ENCODE measurements around the gene BOC. TPM values are rescaled to one million over a fixed set of nuclear protein-coding genes. Genes with fewer than 3 reads are reported as not detected.

BOC gene
- total RNA-seq, 1 donor from 2014 or later = 20.2 TPM

DNA sequence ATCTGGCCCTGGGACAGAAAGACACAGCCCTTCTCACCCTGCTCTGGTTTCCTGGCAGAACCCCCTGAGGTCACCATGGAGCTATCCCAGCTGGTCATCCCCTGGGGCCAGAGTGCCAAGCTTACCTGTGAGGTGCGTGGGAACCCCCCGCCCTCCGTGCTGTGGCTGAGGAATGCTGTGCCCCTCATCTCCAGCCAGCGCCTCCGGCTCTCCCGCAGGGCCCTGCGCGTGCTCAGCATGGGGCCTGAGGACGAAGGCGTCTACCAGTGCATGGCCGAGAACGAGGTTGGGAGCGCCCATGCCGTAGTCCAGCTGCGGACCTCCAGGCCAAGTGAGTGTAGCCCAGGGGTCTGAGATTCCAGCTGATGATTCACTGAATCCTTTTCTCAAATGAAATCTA, 61.7 kb downstream of the BOC start:
- H3K4me3 ChIP-seq (ENCODE audit: insufficient read depth, low read depth, low read length) = no peak overlapping the region
- H3K9me3 ChIP-seq (ENCODE audit: insufficient read depth, low read depth, low read length) = no peaks in the 10 kb centered on the region
- no peak overlapping the region for H3K27ac Mint-ChIP-seq (ENCODE audit: unreplicated experiment)
- no peaks in the 10 kb centered on the region for H3K9me3 Mint-ChIP-seq (ENCODE audit: unreplicated experiment)
- H3K9ac ChIP-seq (ENCODE audit: low read length) = no peak overlapping the region
- no peak overlapping the region for H3K4me2 ChIP-seq (ENCODE audit: low read length)
- H3K79me2 ChIP-seq (ENCODE audit: insufficient read depth, low read length) = no peaks in the 10 kb centered on the region
- no peaks in the 10 kb centered on the region for H3K27me3 ChIP-seq (ENCODE audit: insufficient read depth, low read length)
- no peak overlapping the region for H3K4me3 Mint-ChIP-seq (ENCODE audit: unreplicated experiment)
- no peak for DNase-seq (ENCODE audit: low read depth)
- no peak for FAIRE-seq
- no peak overlapping the region for H2AFZ ChIP-seq (ENCODE audit: low read depth, low read length)
- H3K4me1 ChIP-seq (ENCODE audit: insufficient read depth, low read length) = peaks cover 17% of the 10 kb centered on the region
- peaks cover 2% of the 10 kb centered on the region for H3K36me3 ChIP-seq (ENCODE audit: insufficient read depth, low read length)
- peaks cover 20% of the 10 kb centered on the region for H3K4me1 Mint-ChIP-seq (ENCODE audit: low read depth, unreplicated experiment)
- H4K20me1 ChIP-seq (ENCODE audit: insufficient read depth, low read length) = no peaks in the 10 kb centered on the region
- no peak overlapping the region for H3K27ac ChIP-seq (ENCODE audit: low read depth, low read length)
- TF ChIP-seq EZH2 (IDR thresholded peaks at IDR 0.05; ENCODE audit: insufficient read depth, low read length) = no peak
- TF ChIP-seq, protein P1, sequence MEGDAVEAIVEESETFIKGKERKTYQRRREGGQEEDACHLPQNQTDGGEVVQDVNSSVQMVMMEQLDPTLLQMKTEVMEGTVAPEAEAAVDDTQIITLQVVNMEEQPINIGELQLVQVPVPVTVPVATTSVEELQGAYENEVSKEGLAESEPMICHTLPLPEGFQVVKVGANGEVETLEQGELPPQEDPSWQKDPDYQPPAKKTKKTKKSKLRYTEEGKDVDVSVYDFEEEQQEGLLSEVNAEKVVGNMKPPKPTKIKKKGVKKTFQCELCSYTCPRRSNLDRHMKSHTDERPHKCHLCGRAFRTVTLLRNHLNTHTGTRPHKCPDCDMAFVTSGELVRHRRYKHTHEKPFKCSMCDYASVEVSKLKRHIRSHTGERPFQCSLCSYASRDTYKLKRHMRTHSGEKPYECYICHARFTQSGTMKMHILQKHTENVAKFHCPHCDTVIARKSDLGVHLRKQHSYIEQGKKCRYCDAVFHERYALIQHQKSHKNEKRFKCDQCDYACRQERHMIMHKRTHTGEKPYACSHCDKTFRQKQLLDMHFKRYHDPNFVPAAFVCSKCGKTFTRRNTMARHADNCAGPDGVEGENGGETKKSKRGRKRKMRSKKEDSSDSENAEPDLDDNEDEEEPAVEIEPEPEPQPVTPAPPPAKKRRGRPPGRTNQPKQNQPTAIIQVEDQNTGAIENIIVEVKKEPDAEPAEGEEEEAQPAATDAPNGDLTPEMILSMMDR (IDR thresholded peaks at IDR 0.05; ENCODE audit: insufficient read depth, low read depth, low read length) = no peak
- peaks cover 12% of the 10 kb centered on the region for H3K36me3 Mint-ChIP-seq (ENCODE audit: low read depth, unreplicated experiment)
- H3K27me3 Mint-ChIP-seq (ENCODE audit: low read depth, unreplicated experiment) = peaks cover 1% of the 10 kb centered on the region

DNA sequence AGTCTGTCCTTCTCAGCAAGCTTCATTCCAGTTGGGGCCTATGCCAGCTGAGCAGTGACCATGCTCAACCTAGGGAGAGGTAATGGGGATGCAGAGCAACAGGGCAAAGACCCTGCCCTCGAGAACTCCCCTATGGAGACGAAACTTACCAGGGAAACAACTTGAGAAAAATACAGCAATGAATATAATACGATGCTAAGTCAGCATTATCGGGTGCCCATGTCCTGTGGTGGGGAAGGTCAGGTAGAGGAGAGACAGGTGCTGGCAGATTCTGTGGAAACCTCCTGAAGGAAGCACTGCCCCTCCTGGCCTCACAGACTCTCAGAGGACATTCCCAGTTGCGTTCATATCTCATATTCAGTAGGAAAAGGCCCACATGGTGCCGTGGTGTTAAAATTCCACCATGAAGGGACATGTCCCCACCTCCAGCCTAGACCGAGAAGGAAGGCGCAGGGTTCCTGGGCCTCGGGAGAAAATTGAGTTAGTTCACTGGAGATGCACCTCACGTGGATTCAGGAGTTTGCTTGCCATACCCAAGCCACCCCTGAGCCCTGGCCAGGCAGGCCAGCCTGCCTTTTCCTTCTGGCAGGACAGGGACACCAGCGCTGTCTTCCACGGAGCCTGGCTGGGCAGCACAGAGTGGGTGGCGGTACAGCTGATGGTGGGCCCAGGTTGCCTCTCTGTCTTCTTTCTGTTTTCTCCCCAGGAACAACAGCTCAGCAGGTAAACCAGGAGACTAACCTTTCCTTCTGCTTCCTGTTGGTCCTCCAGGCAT, 62.4 kb downstream of the BOC start:
- Histone ChIP-seq H3K27ac (ENCODE audit: low read depth, low read length) (no peak overlapping the region), H3K9ac (ENCODE audit: low read length) (no peak overlapping the region), H4K20me1 (ENCODE audit: insufficient read depth, low read length) (no peaks in the 10 kb centered on the region), H3K9me3 (ENCODE audit: insufficient read depth, low read depth, low read length) (no peaks in the 10 kb centered on the region), H3K4me3 (ENCODE audit: insufficient read depth, low read depth, low read length) (no peak overlapping the region), H2AFZ (ENCODE audit: low read depth, low read length) (no peak overlapping the region), H3K4me1 (ENCODE audit: insufficient read depth, low read length) (peaks cover 17% of the 10 kb centered on the region), H3K36me3 (ENCODE audit: insufficient read depth, low read length) (peaks cover 2% of the 10 kb centered on the region), H3K27me3 (ENCODE audit: insufficient read depth, low read length) (no peaks in the 10 kb centered on the region), H3K79me2 (ENCODE audit: insufficient read depth, low read length) (no peaks in the 10 kb centered on the region), H3K4me2 (ENCODE audit: low read length) (no peak overlapping the region)
- H3K4me1 Mint-ChIP-seq (ENCODE audit: low read depth, unreplicated experiment) = peaks cover 20% of the 10 kb centered on the region
- no peak overlapping the region for H3K27ac Mint-ChIP-seq (ENCODE audit: unreplicated experiment)
- FAIRE-seq (no peak), DNase-seq (ENCODE audit: low read depth) (no peak)
- H3K27me3 Mint-ChIP-seq (ENCODE audit: low read depth, unreplicated experiment) = peaks cover 1% of the 10 kb centered on the region
- H3K9me3 Mint-ChIP-seq (ENCODE audit: unreplicated experiment) = no peaks in the 10 kb centered on the region
- no peak overlapping the region for H3K4me3 Mint-ChIP-seq (ENCODE audit: unreplicated experiment)
- TF ChIP-seq, protein P1 (IDR thresholded peaks at IDR 0.05; ENCODE audit: insufficient read depth, low read depth, low read length) = no peak
- no peak for TF ChIP-seq EZH2 (IDR thresholded peaks at IDR 0.05; ENCODE audit: insufficient read depth, low read length)
- peaks cover 13% of the 10 kb centered on the region for H3K36me3 Mint-ChIP-seq (ENCODE audit: low read depth, unreplicated experiment)
